Activated naive CD8-positive, alpha-beta T cell treated with anti-CD3 and anti-CD28 coated beads, Interleukin-2, amount 50 U/mL, for 16 hours (primary cell): ENCODE results near the gene FGD6.
"Not testable (repeated sequence)": the region's sequence is repeated elsewhere in the genome, so short reads cannot be mapped to it uniquely, and the experiment has no call there.

Experiments
- DNase-seq: peaks from one replicate; pipeline ENCODE4 v3.0.0-alpha.2; 2020; ENCODE audit warnings: low read depth, low spot score

FGD6 gene

DNA sequence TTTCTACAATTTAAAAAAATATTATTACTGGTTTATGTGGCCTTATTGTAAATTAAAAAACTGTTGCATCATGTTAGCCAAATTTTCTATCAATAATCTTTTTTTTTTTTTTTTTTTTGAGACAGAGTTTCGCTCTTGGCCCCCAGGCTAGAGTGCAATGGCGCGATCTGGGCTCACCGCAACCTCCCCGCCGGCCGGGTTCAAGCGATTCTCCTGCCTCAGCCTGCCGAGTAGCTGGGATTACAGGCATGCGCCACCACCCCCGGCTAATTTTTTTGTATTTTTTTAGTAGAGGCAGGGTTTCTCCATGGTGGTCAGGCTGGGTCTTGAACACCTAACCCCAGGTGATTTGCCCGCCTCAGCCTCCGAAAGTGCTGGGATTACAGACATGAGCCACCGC, 16.9 kb upstream of the FGD6 start:
- not testable (repeated sequence) for DNase-seq

DNA sequence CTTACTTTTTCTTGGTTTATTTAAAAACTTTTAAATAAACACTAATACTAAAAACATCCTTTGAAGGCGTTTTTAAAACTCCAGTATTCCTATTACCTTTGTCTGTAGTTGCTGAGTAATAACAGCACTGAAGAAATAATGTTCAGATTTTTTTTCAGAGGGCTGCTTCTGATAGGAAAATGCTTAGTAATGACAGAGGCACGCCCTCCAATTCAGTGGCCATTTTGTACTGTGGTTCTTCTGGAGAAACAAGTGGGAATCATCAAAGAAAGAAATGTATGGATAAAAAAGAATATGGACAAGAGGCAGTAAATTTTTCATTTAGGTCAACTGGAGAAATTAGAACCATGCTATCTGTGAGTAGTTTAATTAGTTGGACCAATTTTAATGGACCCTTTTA, 13.9 kb upstream of the FGD6 start:
- no peak for DNase-seq

DNA sequence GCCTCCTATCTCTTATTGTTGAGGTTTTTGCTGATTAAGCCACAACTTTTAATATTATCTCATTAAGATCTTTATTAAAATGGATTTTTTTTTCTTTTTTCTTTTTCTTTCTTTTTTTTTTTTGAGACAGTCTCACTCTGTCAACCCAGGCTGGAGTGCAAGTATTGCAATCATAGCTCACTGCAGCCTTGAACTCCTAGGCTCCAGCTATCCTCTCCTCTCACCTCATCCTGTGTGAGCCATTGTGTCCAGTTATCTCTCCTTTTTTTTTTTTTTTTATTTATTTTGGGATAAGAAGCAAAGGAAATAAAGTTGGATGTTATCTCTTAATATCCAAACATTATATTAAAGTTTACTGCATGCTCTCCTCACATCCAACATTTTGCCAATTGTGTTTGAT, 13.0 kb upstream of the FGD6 start:
- DNase-seq = no peak

DNA sequence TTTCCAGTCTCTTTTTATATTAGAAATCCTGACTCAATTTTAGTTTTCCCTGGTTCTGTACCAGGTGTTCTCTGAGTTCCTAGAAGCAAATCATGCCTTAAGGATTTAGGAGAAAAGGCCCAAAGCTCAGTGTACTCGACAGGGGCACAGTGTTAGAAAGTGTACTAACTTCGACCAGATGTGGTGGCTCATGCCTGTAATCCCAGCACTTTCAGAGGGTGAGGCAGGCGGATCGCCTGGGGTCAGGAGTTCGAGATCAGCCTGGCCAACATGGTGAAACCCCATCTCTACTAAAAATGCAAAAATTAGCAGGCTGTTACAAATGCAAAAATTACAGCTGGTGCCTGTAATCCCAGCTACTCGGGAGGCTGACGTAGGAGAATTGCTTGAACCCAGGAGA, 12.4 kb upstream of the FGD6 start:
- no peak for DNase-seq

DNA sequence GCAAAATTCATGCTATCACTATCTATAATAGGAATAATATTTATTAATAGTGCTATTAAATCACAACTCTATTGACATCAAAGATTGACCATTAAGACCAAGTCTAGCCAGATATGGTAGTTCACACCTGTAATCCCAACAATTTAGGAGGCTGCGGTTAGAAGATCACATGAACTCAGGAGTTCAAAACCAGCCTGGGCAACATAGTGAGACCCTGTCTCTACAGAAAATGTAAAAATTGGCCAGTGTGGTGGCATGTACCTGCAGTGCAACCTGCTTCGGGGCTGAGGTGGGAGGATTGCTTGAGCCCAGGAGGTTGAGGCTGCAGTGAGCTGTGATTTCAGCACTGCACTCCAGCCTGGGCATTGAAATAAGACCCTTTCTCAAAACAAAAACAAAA, 11.3 kb upstream of the FGD6 start:
- DNase-seq = no peak

DNA sequence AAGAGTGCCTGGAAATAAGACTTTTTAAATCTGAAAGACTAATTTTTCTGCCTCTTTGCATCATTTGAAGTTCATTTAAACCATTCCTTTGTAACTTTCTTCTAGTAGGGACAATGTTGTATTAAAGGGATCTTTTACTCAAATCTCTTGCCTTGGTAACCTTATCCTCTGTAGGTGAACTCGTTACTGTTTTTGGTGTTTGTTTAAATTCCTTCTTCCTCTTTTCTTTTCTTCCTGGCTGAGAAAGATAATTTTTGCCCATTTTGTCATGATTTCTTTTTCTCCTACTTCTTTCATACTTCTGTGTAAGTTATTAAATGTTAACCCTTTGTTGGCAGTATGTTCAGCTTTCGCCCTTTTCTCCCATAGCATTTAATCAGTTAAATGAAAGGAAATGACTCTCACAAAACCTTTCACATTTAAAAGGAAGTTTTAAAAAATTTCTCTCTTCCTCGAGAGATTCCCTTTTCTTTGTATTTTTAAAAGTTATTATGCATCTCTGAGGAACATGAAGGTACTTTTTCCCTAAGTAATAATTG, 10.6 kb upstream of the FGD6 start:
- DNase-seq = no peak

DNA sequence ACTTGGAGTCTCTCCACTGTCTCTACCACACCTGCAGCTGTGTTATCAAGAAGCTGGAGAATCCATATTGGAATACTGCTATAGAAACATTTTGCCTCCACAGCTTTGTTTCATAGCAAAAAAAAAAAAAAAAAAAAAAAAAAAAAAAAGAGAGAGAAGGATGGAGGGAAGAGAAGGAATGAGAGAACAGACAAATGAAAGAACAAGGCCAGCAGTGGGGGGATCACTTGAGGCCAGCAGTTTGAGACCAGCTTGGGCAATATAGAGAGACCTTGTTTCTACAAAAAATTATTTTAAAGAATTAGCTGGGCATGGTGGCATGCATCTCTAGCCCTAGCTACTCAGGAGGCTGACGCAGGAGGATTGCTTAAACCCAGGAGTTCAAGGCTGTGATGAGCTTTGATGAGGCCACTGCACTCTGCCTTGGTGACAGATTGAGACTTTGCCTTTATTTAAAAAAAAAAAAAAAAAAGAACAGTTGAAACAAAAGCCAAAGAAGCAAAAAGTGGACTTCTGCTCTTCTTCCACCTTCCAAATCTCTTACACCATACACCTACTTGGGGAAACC, 8.5 kb upstream of the FGD6 start:
- DNase-seq = no peak

DNA sequence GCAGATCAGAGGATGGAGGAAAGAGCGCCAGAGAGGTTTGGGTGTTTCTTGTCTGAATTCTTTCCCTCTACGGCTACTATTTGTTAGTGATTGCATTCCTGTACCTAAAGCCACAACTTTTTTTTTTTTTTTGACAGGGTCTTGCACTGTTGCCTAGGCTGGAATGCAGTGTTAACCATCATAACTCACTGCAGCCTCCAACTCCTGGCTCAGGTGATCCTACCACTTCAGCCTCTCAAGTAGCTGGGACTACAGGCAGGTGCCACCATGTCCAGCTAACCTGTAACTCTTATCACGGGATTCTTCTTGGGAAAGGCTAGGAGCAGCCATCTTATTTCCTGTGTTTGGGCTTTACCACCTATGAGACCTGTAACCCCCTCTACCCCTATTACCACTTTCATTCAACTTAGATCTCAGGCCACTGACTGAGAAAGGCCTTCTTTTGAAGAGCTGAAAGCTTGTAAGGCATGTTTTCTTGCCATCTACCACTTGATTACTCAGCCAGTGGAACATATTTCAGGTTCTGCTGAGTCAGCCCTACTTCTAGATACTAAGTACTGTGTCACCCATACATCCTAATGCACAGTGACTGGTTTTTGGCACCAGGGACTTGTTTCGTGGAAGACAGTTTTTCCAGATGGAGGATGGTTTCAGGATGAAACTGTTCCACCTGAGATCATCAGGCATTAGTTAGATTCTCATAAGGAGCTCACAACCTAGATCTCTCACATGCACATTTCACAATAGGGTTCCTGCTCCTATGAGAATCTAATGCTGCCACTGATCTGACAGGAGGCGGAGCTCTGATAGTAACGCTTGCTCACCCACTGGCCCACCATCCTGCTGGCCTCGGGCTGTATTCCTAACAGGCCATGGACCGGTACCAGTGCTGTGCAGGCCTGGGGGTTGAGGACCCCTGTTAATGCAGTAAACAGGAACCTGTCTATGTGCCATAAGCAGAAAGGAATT, 7.2 kb upstream of the FGD6 start:
- no peak for DNase-seq

DNA sequence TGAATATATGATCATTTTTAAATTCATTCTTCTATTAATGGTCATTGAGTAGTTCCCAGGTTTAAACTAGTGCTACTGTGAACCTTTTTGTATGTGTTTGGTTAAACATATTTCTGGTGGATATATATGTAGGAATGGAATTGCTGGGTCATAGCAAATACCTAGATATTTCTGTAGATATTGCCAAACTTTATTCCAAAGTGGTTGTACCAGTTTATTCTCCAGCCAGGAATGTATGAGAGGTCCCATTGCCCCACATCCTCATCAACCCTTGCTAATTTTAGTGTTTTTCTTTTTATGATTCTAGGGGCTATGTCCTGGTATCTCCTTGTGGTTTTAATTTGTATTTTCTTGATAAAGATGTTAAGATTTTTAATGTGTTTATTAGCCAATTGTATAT, 3.5 kb upstream of the FGD6 start:
- DNase-seq = no peak

DNA sequence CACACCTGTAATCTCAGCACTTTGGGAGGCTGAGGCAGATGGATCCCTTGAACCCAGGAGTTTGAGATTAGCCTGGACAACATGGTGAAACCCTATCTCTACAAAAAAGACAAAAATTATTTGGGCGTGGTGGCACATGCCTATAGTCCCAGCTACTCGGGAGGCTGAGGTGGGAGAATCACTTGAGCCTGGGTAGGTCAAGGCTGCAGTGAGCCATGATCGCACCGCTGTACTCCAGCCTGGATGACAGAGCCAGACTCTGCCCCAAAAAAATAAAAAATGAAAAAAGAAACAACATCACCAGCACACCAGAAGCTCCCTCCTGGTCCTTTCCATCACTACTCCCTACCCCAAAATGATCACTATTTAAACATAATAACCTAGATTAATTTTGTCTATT, 2.9 kb upstream of the FGD6 start:
- no peak for DNase-seq

DNA sequence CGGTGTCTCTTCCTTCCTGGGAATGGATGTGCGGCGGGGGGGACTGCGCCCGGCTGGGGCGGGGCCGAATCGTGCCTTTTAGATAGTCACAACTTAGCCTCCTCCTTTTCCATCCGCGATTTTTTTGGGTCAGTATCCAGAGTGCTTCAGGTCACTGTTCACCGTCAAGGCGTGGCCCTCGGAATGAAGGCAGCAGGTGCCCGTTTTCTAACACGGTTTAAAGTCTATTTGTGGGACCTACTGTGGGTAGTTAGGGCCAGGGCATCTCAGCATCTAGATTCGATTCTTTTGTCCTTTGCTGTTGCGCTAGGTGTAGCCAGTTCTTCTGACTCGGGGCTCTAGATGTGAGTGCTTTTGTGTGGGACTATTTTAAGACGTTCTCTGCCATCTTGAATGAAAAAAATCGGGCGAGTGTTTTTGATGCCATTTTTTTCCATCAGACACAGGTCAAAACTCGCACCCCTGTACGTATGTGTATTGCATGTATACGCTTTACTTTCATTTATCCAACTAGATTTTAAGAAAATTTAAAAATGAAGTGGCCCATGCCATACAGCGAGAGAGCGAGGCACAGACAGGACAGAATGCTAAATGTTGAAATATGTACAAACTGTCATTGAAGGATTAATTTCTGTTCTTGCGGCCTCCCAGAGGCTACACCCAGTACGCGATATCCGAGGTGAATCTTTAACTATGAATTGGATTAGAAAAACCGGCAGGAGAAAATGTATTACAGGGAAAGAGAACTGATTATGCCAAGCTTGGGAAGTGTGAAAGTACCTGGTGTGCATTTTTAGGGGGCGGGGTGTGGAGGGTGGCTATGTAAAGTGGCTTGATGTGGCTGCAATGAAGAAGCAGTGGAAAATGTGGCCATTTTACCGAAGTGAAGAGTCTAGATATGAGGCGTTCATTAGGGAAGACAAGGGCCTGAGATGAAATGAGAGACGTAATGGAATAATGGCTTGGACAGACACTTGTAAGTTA, 1.2 kb upstream of the FGD6 start:
- DNase-seq = no peak

DNA sequence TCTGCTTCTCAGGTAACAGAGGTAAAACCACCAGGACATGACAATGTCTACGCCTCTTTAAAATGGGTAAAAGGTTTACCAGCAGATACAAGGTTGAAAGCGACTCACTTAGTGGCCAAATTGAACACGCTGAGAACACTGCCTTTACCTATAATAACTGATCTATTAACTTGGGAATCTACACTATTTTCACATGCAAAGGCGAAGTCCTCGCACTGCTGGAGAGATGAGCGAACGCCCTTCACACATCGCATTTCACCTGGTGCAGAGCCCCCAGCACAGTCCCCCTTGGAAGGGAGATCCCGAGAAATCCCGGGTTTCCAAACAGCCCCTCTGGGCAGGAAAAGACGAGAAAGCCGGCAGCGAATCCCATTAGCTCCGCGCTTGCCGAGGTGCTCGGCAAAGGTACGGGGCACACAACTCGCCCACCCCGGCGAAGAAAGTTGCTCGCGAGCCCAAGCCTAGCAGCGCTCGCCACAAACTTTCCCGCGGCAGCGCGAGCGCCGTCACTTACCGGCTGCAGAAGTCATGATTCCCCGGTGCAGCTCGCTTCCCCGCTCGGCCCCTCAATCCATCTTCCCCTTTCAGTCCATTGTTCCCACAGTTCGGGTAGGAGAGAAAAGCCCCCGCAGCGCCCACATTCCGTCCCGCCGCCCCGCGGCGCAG, 423 bp downstream of the FGD6 start:
- DNase-seq = no peak

DNA sequence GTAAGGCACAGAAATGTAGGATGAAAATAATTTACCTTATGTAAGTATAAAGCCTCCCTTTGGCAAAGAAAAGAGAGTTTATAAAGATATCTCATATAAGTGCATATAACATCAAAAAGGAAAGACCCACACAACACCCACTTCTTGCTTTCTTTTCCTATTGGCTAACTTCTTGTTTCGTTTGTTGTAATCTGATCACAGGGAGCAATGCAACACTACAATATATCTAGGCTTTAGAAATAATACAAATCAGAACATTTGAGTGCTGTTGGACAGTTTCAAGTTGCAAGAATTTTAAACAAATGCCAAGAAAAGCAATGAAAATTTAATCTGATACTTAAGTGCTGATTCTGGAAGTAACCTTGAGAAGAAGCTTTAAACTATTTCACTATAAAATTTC, 1.3 kb downstream of the FGD6 start:
- DNase-seq = no peak

DNA sequence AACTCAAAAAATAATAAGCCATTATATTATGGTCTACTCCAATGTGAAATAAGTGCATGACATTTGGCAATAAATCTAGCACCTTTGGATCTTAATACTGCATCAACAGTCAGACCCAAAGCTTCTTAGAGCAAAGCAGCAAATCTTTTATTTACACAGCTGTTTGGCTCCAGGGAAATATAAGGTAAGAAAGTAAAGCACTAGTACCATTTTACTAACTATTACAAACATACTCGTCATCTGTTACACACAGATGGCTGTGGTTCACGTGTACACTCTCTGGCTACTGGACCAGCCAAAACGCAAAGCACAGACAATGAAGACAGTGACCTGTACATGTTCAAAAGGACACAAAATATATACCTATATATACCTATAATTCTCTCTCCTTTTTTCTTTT, 2.8 kb downstream of the FGD6 start:
- no peak for DNase-seq

DNA sequence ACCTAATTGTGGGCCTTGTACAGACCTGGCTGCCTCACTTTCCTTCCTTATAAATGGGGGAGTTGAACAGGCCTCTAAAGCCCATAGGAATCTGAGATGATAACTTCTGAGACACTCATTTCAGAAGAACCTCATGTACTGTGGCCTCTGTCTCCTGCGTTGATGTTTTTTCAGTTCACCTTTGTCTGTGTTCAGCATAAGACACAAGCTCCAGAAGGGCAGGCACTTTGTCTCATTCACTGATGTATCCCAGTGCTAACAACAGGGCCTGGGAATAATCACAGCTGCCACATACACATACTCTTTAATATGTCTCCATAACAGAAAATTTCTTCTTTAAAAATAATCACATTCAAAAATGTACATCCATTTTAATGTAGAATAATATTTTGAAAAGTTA, 3.3 kb downstream of the FGD6 start:
- no peak for DNase-seq

DNA sequence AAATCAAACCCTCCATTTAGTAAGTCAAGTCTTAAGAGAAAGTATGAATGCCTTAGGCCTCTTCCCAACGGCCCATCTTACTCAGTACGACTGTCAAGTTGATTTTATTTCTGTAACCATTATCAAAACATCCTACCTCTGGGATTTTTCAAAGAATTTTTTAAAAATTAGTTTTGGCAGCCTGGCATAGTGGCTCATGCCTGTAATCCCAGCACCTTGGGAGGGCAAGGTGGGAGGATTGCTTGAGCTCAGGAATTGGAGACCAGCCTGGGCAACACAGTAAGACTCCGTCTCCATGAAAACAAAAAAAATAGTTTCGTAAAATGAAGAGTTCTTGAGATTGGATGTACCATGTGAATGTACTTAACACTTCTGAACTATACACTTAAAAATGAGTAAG, 4.1 kb downstream of the FGD6 start:
- DNase-seq = no peak

DNA sequence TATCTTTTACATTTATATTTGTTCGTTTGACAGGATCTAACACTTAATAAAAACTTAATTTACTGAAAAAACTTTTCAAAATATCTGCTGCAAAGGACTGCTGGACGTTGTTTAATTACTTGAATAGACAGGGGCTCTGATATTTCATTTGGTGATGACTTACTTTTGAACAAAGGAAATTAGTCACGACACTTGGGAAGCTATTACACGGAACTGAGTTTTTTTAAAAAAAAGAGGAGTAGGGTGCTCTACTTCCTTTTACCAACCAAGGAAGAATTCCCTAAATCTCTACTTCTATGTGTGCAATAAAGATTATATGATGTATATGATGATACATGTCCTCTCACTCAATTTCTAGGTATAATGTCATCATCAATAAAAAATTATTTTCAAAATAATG, 4.7 kb downstream of the FGD6 start:
- DNase-seq = no peak

DNA sequence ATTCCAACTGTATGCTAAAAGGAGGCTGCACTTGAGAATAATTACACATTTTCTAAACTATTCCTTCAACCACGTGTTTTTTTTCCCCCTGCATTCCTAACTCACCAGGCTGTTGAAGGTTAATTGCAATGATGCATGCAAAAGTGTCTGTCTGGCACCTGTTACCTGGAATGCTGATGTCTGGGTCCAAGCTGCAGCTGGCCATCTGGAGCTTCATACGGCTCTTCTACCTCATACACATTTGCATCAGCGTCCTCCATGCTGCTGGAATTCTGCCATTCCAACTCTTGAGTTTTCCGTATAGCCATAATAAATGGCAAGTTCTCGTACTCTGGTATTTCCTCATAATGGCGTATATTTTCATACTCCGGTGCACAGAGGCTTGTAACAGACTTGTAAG, 8.6 kb downstream of the FGD6 start:
- no peak for DNase-seq

DNA sequence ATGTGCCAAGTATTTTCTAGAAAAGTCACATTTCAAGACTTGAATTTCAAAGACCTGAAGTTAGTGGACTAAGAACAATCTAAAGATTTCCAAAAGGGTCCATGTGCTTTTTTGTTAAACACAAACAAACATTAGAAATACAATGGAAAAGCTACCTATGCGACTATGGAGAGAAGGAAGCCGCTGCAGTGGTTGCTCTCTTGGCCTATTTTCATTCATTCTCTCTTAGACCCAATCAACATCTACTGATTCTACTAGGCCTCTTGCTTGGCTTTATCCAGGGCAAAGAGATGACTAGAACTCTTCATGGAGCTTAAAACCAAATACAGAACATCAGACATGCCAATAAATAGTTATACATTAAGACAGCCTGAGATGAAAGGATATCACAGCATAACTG, 9.9 kb downstream of the FGD6 start:
- DNase-seq = no peak

DNA sequence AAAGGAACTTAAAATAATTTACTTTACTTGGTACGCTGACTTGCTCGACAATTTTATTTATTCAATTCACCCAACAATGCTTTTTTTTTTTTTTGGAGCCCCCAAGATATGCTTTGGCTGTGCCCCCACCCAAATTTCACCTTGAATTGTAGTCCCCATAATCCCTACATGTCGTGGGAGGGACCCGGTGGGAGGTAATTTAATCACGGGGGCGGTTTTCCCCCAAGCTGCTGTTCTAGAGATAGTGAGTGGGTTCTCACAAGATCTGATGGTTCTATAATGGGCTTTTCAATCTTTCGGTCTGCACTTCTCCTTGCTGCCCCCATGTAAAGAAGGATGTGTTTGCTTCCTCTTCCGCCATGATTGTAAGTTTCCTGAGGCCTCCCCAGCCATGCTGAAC, 10.4 kb downstream of the FGD6 start:
- DNase-seq = no peak

DNA sequence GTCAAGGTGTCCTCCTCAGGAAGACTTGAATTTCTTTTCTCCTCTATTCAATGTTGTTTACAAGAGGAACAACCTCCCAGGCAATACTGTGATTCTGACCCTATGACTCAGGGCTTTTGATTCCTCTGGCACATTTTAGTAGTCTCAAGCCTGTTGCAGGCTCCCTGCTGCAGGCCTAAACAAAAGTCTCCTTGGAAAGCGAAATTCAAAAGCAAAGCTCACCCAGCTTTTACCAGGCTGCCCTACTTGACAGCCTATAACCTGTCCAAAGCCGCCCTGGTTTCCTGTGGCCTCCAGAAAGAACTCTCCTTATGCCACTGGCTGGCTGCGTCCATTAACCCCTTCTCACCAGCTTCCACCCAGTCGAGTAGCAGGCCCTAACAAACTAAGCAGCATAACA, 11.6 kb downstream of the FGD6 start:
- no peak for DNase-seq
